Fibroblast of villous mesenchyme (primary cell): Measurements from ENCODE around the gene IFNA6. TPM values are rescaled to one million over a fixed set of nuclear protein-coding genes. Genes with fewer than 3 reads are reported as not detected.

ENCODE experiments used
- DNase-seq: peaks from one replicate; pipeline ENCODE4 v3.0.0-alpha.2; 2010; ENCODE audit warnings: low read depth
- H3K4me3 ChIP-seq: 2 replicates; pipeline ENCODE4 v1.5.1; 2011; ENCODE audit warnings: low read depth, mild to moderate bottlenecking, low read length
- CTCF ChIP-seq: IDR thresholded peaks from 2 replicates; pipeline ENCODE4 v1.5.1; 2012; ENCODE audit warnings: low read depth, mild to moderate bottlenecking, low read length; ENCODE audit not compliant: insufficient read depth
- total RNA-seq: library from RNA; depleted of rRNA; stranded (reverse); fragments of >200 nt; gene quantifications from 2 replicates; pipeline ENCODE4 v1.2.3, GENCODE V29; 2012

Gene IFNA6
- total RNA-seq, 1 donor, result not detected

GRCh38 chr9:21348430-21348970 is 2.2 kb downstream of the IFNA6 start:
- no peak for DNase-seq
- no peak for TF ChIP-seq CTCF
- no peak overlapping the region for H3K4me3 ChIP-seq

GRCh38 chr9:21340735-21341134 is 10.0 kb downstream of the IFNA6 start:
- TF ChIP-seq CTCF, result no peak
- no peak for DNase-seq
- no peak overlapping the region for H3K4me3 ChIP-seq

GRCh38 chr9:21336457-21336856 is 14.2 kb downstream of the IFNA6 start:
- no peak overlapping the region for H3K4me3 ChIP-seq
- no peak for DNase-seq
- no peak for TF ChIP-seq CTCF

- peak within 1 kb of the TSS; percentile 80 for H3K4me3 ChIP-seq
- no peak for TF ChIP-seq CTCF
- DNase-seq, result peak; percentile 92
Observed at GRCh38 chr9:21334701-21335632, 15.7 kb downstream of the IFNA6 start, which contains the start of gene KLHL9. Gene KLHL9 (minus strand): TSS chr9:21335404. CDS start chr9:21334859, 545 bp downstream.

- H3K4me3 ChIP-seq, result peak overlapping the region; percentile 80
- no peak for DNase-seq
- no peak for TF ChIP-seq CTCF
Observed at GRCh38 chr9:21333226-21333625, 17.5 kb downstream of the IFNA6 start.

- no peak for DNase-seq
- peak overlapping the region; percentile 15 for H3K4me3 ChIP-seq
- TF ChIP-seq CTCF, result no peak
Observed at GRCh38 chr9:21331676-21332402, 18.8 kb downstream of the IFNA6 start.
